Left lung (tissue), 10 donors: ENCODE results near the gene ELAVL4. TPM values are rescaled to one million over a fixed set of nuclear protein-coding genes. Genes with fewer than 3 reads are reported as not detected.

ENCODE experiments used
- ATAC-seq: fragments of 200-7000 bp; cut with Tn5 transposase; one replicate; pipeline ENCODE4 v1.9.1; 2020; ENCODE audit warnings: moderate library complexity
- DNase-seq, 4 donors: peaks; one replicate each; pipeline ENCODE4 v3.0.0-alpha.2; 2013 to 2020
- H3K27ac ChIP-seq, 2 donors: fragments of 200-600 bp; sonication (generic) in 1 of 2; one replicate each; pipeline versions ENCODE4 v1.5.0 to v1.8.0; 2020 to 2021
- H3K27me3 ChIP-seq, 2 donors: fragments of 200-600 bp; sonication (generic) in 1 of 2; one replicate each; pipeline versions ENCODE4 v1.5.0 to v1.8.0; 2020 to 2021
- H3K36me3 ChIP-seq, 2 donors: fragments of 200-600 bp; sonication (generic) in 1 of 2; one replicate each; pipeline versions ENCODE4 v1.5.0 to v1.8.0; 2020 to 2021
- H3K4me1 ChIP-seq, 2 donors: fragments of 200-600 bp; one replicate each; pipeline ENCODE4 v1.8.0; 2021
- H3K4me3 ChIP-seq, 2 donors: fragments of 200-600 bp; sonication (generic) in 1 of 2; one replicate each; pipeline versions ENCODE4 v1.5.0 to v1.8.0; 2020 to 2021; ENCODE audit warnings: mild to moderate bottlenecking in 1 of 2
- H3K9me3 ChIP-seq, 2 donors: fragments of 200-600 bp; sonication (generic) in 1 of 2; one replicate each; pipeline versions ENCODE4 v1.5.0 to v1.8.0; 2020 to 2021
- CTCF ChIP-seq, 2 donors: fragments of 200-600 bp; sonication (generic) in 1 of 2; IDR thresholded peaks; one replicate each; pipeline versions ENCODE4 v1.5.0 to v1.8.0; 2021; ENCODE audit warnings: antibody characterized with exemption in 2 of 2
- intact Hi-C, 2 donors: fragments of 100-400 bp; cut with DNase I; formaldehyde crosslinking; loops; one replicate each; pipeline versions ENCODE4 v1.11.2 to v1.14.2; 2022
- polyA plus RNA-seq, 6 donors: library from polyadenylated mRNA; unstranded; fragments of 120-200 nt; gene quantifications; one replicate each; pipeline ENCODE4 v1.2.1, GENCODE V29; 2013; ENCODE audit not compliant: insufficient read length in 6 of 6
- total RNA-seq, 2 donors: library from RNA; stranded (reverse); fragmentation: NEBNext Ultra II Directional; extraction: Animal tissue kit (Norgen Biotek cat#: 25700); gene quantifications; one replicate each; pipeline ENCODE4 v1.2.1, GENCODE V29; 2021
- donor health status: DM: no; HTN: yes; CAD: no.
- donor health status: DM: no; HTN: no; CAD: no.

ELAVL4 gene
- total and polyA plus RNA-seq, 8 donors: 0.41 to 1.3 (median 0.86) TPM; not detected in 2

DNA sequence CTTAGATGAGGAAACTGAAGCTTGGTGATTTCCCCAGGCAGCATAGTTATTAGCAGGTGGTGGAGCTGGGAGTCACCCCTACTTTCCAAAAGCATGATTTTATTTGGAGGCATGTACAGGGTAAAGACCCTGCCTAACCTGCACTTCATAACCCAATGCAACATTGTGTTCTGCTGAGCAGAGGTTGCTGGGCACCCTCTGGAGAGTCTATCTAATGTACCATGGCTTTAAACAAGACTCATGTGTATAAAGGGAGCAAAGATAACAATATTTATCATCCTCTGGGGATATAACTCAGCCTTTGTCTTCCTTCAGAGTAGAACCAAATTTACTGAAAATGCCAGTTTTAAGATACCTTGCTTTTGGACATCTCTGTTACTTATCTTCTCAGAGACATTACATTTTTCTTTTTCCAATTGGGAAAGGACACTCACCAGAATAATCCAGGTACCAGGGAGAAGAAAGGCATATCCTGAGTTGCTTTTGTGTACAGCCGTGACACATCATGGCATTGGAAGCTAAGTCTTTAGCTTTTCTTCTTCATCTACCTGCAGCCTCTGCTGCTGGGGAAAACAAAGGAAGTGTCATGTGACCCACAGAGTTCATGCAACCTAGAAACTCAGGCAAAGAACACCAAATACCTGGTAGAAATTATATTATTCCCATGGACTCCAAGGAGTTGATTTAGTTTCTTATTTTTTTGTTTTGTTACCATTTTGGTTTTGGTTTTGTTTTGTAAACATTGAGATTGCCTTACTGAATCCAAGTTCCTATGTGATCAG, 39.6 kb downstream of the ELAVL4 start:
- no peaks in the 10 kb centered on the region for H3K36me3 ChIP-seq
- H3K4me1 ChIP-seq: no peaks in the 10 kb centered on the region
- intact Hi-C loops: no loop called here
- H3K27me3 ChIP-seq: peaks cover 0 to 5% of the 10 kb centered on the region in 2 donors
- DNase-seq: no peak
- ATAC-seq: no peak
- H3K27ac ChIP-seq: no peak overlapping the region
- TF ChIP-seq CTCF (IDR thresholded peaks at IDR 0.05): no peak
- no peaks in the 10 kb centered on the region for H3K9me3 ChIP-seq
- H3K4me3 ChIP-seq: no peak overlapping the region

DNA sequence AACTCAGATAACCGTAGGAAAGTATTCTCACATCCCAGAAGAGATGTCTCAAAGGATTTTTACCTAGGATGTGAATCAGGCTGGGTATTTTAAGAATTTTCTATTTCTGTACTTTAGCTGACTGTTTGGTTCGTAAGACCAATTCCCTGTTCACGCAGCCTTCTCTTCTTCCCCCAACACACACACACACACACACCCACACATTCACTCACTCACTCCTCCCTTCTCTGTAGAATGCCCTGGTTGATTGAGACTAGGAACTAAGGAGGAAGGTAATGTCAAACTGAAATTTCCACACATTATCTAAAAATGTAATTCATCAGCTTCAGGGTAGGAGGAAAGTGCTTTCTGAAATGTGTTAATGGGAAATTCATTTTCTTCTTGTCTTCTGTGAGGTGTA, 43.5 kb downstream of the ELAVL4 start:
- DNase-seq (no peak), ATAC-seq (no peak)
- Histone ChIP-seq H3K27ac (no peak overlapping the region), H3K4me1 (no peaks in the 10 kb centered on the region), H3K9me3 (no peaks in the 10 kb centered on the region), H3K4me3 (no peak overlapping the region), H3K36me3 (no peaks in the 10 kb centered on the region), H3K27me3 (peaks cover 0 to 5% of the 10 kb centered on the region in 2 donors)
- no peak for TF ChIP-seq CTCF (IDR thresholded peaks at IDR 0.05)
- intact Hi-C loops: no loop called here

DNA sequence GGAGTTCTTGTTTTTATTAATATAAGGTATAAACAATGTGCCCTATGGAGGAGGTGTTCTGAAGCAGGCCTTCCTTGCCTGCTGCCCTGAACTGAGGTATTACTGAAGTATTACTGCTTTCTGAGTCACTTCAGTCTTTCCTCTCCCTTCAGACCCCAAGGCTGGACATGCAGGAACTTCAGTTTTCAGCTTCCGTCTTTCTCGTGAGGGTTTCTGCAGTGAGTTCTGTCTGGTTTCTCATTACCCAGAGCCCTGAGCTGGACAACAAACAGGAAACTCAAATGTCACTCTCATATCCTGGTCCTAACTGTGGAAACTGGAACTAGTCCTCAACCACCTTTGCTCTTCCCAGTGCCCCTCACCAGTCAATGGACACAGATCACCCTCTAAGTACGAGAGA, 46.8 kb downstream of the ELAVL4 start:
- ATAC-seq: no peak
- DNase-seq: no peak
- TF ChIP-seq CTCF (IDR thresholded peaks at IDR 0.05): no peak
- Histone ChIP-seq H3K36me3 (no peaks in the 10 kb centered on the region), H3K4me1 (no peaks in the 10 kb centered on the region), H3K9me3 (no peaks in the 10 kb centered on the region), H3K4me3 (no peak overlapping the region), H3K27ac (no peak overlapping the region), H3K27me3 (no peaks in the 10 kb centered on the region)
- intact Hi-C loops: no loop called here

DNA sequence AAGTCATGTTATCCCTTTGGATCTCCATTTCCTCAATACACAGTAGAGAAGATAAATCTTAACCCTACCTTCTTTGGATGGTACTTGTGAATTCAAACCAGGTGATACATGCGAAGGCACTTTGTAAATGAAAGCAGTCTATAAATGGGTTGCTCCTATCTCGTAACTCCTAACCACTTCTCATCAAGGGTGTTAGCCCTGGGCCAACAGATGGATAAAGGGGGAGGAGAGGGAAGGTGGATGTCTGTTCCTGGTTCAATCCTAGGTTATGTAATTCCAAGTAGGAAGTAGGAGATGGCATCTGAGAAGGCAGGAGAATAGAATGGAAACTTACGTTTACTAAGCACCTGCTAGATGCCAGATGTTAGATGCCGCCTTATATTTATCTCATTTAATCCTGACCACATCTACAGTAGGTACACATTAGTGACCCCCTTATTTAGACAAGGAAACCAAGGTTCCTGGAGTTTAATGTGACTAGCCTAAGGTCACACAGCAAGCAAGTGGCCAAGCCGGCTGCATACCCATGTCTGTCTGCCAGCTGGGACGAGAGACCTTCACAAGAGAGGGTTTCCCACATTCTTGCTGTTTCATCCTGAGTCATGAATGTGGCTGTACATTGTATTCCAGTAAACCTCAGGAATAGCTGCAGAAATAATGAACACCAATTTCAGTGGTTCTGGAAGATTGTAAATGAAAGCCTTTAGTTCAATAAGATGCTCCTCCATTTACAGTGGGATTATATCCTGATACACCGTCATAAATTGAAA, 47.7 kb downstream of the ELAVL4 start:
- no peak overlapping the region for H3K4me3 ChIP-seq
- H3K9me3 ChIP-seq: no peaks in the 10 kb centered on the region
- no peaks in the 10 kb centered on the region for H3K36me3 ChIP-seq
- H3K27ac ChIP-seq: no peak overlapping the region
- no peak for DNase-seq
- intact Hi-C loops: no loop called here
- no peak for ATAC-seq
- H3K4me1 ChIP-seq: no peaks in the 10 kb centered on the region
- H3K27me3 ChIP-seq: no peaks in the 10 kb centered on the region
- TF ChIP-seq CTCF (IDR thresholded peaks at IDR 0.05): no peak

- H3K4me3 ChIP-seq: no peak overlapping the region
- no peaks in the 10 kb centered on the region for H3K4me1 ChIP-seq
- no peak for TF ChIP-seq CTCF (IDR thresholded peaks at IDR 0.05)
- ATAC-seq: no peak
- no peaks in the 10 kb centered on the region for H3K36me3 ChIP-seq
- no peak overlapping the region for H3K27ac ChIP-seq
- no peaks in the 10 kb centered on the region for H3K9me3 ChIP-seq
- H3K27me3 ChIP-seq: no peaks in the 10 kb centered on the region
- intact Hi-C loops: no loop called here
- DNase-seq: no peak
These were observed 48.7 kb downstream of the ELAVL4 start for GRCh38 chr1:50157306-50157941.
